Pancreas (tissue), 10 donors: ENCODE measurements around the gene PTPRD. TPM values are rescaled to one million over a fixed set of nuclear protein-coding genes. Genes with fewer than 3 reads are reported as not detected.

Source experiments
- ATAC-seq, 4 donors: fragments of 200-7000 bp; cut with Tn5 transposase; one replicate each; pipeline versions ENCODE4 v1.8.0 to v1.9.1; 2020; ENCODE audit warnings: mild to moderate bottlenecking in 4 of 4, moderate library complexity in 4 of 4
- DNase-seq, 6 donors: peaks; one replicate each; pipeline ENCODE4 v3.0.0-alpha.2; 2020
- FAIRE-seq: peaks from 2 replicates; lab custom pipeline; 2012; peaks lifted over from hg19 to GRCh38; lab: Jason Lieb, UNC
- H3K27ac ChIP-seq, 4 donors: fragments of 200-600 bp; sonication (generic); 1 replicate in 3 of 4; 2 replicates in 1 of 4; pipeline versions ENCODE4 v1.5.0 to v1.8.0; 2020
- H3K27me3 ChIP-seq, 4 donors: fragments of 200-600 bp; one replicate each; pipeline ENCODE4 v1.8.0; 2021
- H3K36me3 ChIP-seq, 3 donors: fragments of 200-600 bp; sonication (generic) in 1 of 3; one replicate each; pipeline versions ENCODE4 v1.5.0 to v1.8.0; 2020 to 2021
- H3K4me1 ChIP-seq, 3 donors: fragments of 200-600 bp; one replicate each; pipeline ENCODE4 v1.8.0; 2021
- H3K4me3 ChIP-seq, 4 donors: fragments of 200-600 bp; sonication (generic) in 2 of 4; one replicate each; pipeline versions ENCODE4 v1.5.0 to v1.8.0; 2020 to 2021
- H3K9me3 ChIP-seq, 4 donors: fragments of 200-600 bp; one replicate each; pipeline ENCODE4 v1.8.0; 2021
- CTCF ChIP-seq, 4 donors: fragments of 200-600 bp; sonication (generic) in 3 of 4; IDR thresholded peaks; one replicate each; pipeline versions ENCODE4 v1.5.0 to v1.8.0; 2021; ENCODE audit warnings: antibody characterized with exemption in 4 of 4
- WGBS, 2 donors: extraction: QIAGEN DNeasy Blood & Tissue Kit; methylation state at CpG; one replicate each; pipeline ENCODE4 v1.1.7; 2013; 5-methylcytosine and 5-hydroxymethylcytosine counted together
- intact Hi-C, 3 donors: fragments of 100-400 bp; cut with DNase I; formaldehyde crosslinking; loops; one replicate each; pipeline versions ENCODE4 v1.11.1 to v1.14.2; 2022
- polyA plus RNA-seq, 2 donors: library from polyadenylated mRNA; stranded (reverse); fragments of 200-250 nt; gene quantifications; one replicate each; pipeline ENCODE4 v1.2.3, GENCODE V29; 2013
- total RNA-seq, 6 donors: library from RNA; stranded (reverse); fragmentation: NEBNext Ultra II Directional in 4 of 6; extraction: Animal tissue kit (Norgen Biotek cat#: 25700) in 4 of 6; gene quantifications; one replicate each; pipeline versions ENCODE4 v1.2.1 to v1.2.4, GENCODE V29; 2021 to 2023
- donor health status: healthy with polysubstance abuse.
- donor health status: DM: no; HTN: no; CAD: no; lungs with moderate emphysema.
- donor health status: DM: no; HTN: no; CAD: no.
- donor health status: control.
- donor health status: control.
- donor health status: Bipolar disorder and iron deficiency.
- donor health status: DM: yes; HTN: yes; CAD: no.
- donor health status: DM: no; HTN: no; CAD: no.
- donor health status: DM: no; HTN: no; CAD: no.
- donor health status: DM: yes; HTN: yes; CAD: no.

PTPRD gene
- total and polyA plus RNA-seq, 8 donors = 2.1 to 21.7 (median 5.1) TPM

- no peak for FAIRE-seq
- H3K9me3 ChIP-seq = no peaks in the 10 kb centered on the region
- H3K27me3 ChIP-seq = no peaks in the 10 kb centered on the region
- TF ChIP-seq CTCF (IDR thresholded peaks at IDR 0.05) = no peak
- no peak for DNase-seq
- peak in 1 of 4 donors; percentile 50 for ATAC-seq
- no peak overlapping the region for H3K4me3 ChIP-seq
- WGBS, 2 donors = 24 to 37% methylated on average over 6 of the region's 6 CpGs
- no peak overlapping the region for H3K27ac ChIP-seq
- no peaks in the 10 kb centered on the region for H3K4me1 ChIP-seq
- no peaks in the 10 kb centered on the region for H3K36me3 ChIP-seq
- intact Hi-C loops = no loop called here
Measured at GRCh38 chr9:8812888-8813287, 1799.9 kb downstream of the PTPRD start.

- no peak for DNase-seq
- TF ChIP-seq CTCF (IDR thresholded peaks at IDR 0.05) = no peak
- Histone ChIP-seq H3K27ac (no peak overlapping the region), H3K27me3 (no peaks in the 10 kb centered on the region), H3K36me3 (no peaks in the 10 kb centered on the region), H3K4me3 (no peak overlapping the region), H3K4me1 (no peaks in the 10 kb centered on the region), H3K9me3 (no peaks in the 10 kb centered on the region)
- no peak for FAIRE-seq
- intact Hi-C loops = no loop called here
- ATAC-seq = no peak
- WGBS, 2 donors = 39 to 47% methylated on average over 3 of the region's 3 CpGs
Measured at GRCh38 chr9:8809741-8810140, 1803.1 kb downstream of the PTPRD start.

DNA sequence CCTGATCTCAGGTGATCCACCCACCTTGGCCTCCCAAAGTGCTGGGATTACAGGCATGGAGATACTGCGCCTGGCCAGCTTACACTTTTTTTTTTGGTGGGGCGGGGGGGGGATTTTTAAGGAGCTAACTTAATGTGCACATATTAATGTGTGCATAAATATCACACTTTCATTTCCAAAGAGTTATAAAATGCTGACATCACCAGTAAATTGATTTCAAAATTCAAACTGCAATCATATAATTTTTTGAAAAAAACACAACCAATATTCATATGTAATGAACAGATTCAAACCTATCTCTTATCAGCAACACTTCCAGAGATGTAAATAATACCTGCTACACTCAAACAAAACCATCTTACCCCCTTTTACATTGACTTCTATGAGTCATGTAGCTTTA, 1806.7 kb downstream of the PTPRD start:
- H3K36me3 ChIP-seq = no peaks in the 10 kb centered on the region
- H3K4me1 ChIP-seq = no peaks in the 10 kb centered on the region
- H3K27ac ChIP-seq = no peak overlapping the region
- no peaks in the 10 kb centered on the region for H3K27me3 ChIP-seq
- intact Hi-C loops = no loop called here
- no peak for TF ChIP-seq CTCF (IDR thresholded peaks at IDR 0.05)
- H3K9me3 ChIP-seq = no peaks in the 10 kb centered on the region
- 64 to 87% methylated on average over 2 of the region's 2 CpGs for WGBS, 2 donors
- DNase-seq (no peak), FAIRE-seq (no peak), ATAC-seq (no peak)
- H3K4me3 ChIP-seq = no peak overlapping the region

DNA sequence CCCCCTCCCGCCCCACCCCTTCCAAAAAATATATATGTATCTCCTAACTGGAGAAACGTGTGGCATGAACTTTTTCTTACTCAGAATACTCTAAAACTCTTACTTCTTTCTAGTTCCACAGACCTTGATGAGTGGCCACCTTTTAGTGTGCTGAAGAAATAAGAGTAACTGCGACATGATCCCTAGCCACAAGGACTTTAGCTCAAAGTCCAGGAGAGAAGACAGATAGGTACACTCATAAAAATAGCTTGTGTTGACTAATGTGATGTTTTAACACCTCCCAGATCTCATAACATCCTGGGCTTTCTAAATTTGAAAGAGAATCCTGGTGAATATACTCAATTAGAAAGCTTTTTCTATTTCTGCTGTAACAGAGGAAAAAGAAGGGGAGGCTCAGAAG, 1808.2 kb downstream of the PTPRD start:
- no peaks in the 10 kb centered on the region for H3K9me3 ChIP-seq
- no peak for FAIRE-seq
- H3K4me3 ChIP-seq = no peak overlapping the region
- intact Hi-C loops = no loop called here
- H3K36me3 ChIP-seq = no peaks in the 10 kb centered on the region
- 57 to 61% methylated on average over 3 of the region's 3 CpGs for WGBS, 2 donors
- H3K27ac ChIP-seq = no peak overlapping the region
- H3K4me1 ChIP-seq = no peaks in the 10 kb centered on the region
- no peak for ATAC-seq
- no peak for DNase-seq
- H3K27me3 ChIP-seq = no peaks in the 10 kb centered on the region
- no peak for TF ChIP-seq CTCF (IDR thresholded peaks at IDR 0.05)

- H3K4me3 ChIP-seq = no peak overlapping the region
- no peaks in the 10 kb centered on the region for H3K27me3 ChIP-seq
- TF ChIP-seq CTCF (IDR thresholded peaks at IDR 0.05) = no peak
- 82 to 91% methylated on average over 4 of the region's 4 CpGs for WGBS, 2 donors
- no peak for DNase-seq
- intact Hi-C loops = no loop called here
- H3K9me3 ChIP-seq = no peaks in the 10 kb centered on the region
- no peaks in the 10 kb centered on the region for H3K36me3 ChIP-seq
- H3K4me1 ChIP-seq = no peaks in the 10 kb centered on the region
- no peak for ATAC-seq
- no peak for FAIRE-seq
- no peak overlapping the region for H3K27ac ChIP-seq
Measured at GRCh38 chr9:8802242-8802641, 1810.6 kb downstream of the PTPRD start.
